SU-DHL-6 (cell line): Measurements from ENCODE around the gene ITGA7.

ENCODE experiments used
- H2AFZ ChIP-seq: fragments of 200-600 bp; sonication (generic); 2 replicates; pipeline ENCODE4 v1.6.1; 2014; ENCODE audit warnings: low read depth, mild to moderate bottlenecking, moderate library complexity, mixed read lengths, antibody characterized with exemption, low read length; ENCODE audit not compliant: severe bottlenecking
- H3F3A ChIP-seq: fragments of 200-600 bp; shearing (Covaris generic); 2 replicates; pipeline ENCODE4 v1.6.0; 2016; ENCODE audit warnings: antibody characterized with exemption, mild to moderate bottlenecking; ENCODE audit not compliant: insufficient read depth
- H3K27ac ChIP-seq: fragments of 200-600 bp; sonication (generic); 2 replicates; pipeline ENCODE4 v1.5.1; 2016; ENCODE audit warnings: low read depth, mild to moderate bottlenecking, low read length, moderate library complexity, mixed read lengths
- H3K27me3 ChIP-seq: fragments of 200-600 bp; sonication (generic), shearing (Covaris generic); 2 replicates; pipeline ENCODE4 v1.6.0; 2014; ENCODE audit warnings: mild to moderate bottlenecking, low read length
- H3K36me3 ChIP-seq: fragments of 200-600 bp; sonication (generic); 2 replicates; pipeline ENCODE4 v1.6.1; 2014; ENCODE audit warnings: mild to moderate bottlenecking, low read length, mixed read lengths
- H3K4me2 ChIP-seq: fragments of 300-600, 200-600 bp; shearing (Covaris generic), sonication (generic); 2 replicates; pipeline ENCODE4 v1.6.0; 2014; ENCODE audit warnings: low read length, low read depth, mild to moderate bottlenecking; ENCODE audit not compliant: poor library complexity, severe bottlenecking
- H3K4me3 ChIP-seq: fragments of 200-600 bp; sonication (generic); 2 replicates; pipeline ENCODE4 v1.5.1; 2014; ENCODE audit warnings: antibody characterized with exemption, low read length, mild to moderate bottlenecking, mixed read lengths; ENCODE audit not compliant: insufficient read depth, poor library complexity, severe bottlenecking
- H3K79me2 ChIP-seq: fragments of 200-600 bp; sonication (generic); 2 replicates; pipeline ENCODE4 v1.6.1; 2014; ENCODE audit warnings: mild to moderate bottlenecking, low read length, moderate library complexity; ENCODE audit not compliant: insufficient read depth
- H3K9ac ChIP-seq: fragments of 200-600 bp; sonication (generic); 2 replicates; pipeline ENCODE4 v1.7.0; 2014; ENCODE audit warnings: mild to moderate bottlenecking, low read length
- H3K9me2 ChIP-seq: fragments of 200-600 bp; sonication (generic); replicated peaks from 2 replicates; pipeline ENCODE4 v1.6.1; 2014; ENCODE audit warnings: low read length; ENCODE audit not compliant: insufficient read depth
- H3K9me3 ChIP-seq: fragments of 200-600 bp; sonication (generic); 2 replicates; pipeline ENCODE4 v1.6.1; 2014; ENCODE audit warnings: low read length, mixed read lengths; ENCODE audit not compliant: insufficient read depth
- H4K20me1 ChIP-seq: fragments of 200-600 bp; sonication (generic); 2 replicates; pipeline ENCODE4 v1.6.1; 2014; ENCODE audit warnings: low read depth, mild to moderate bottlenecking, antibody characterized with exemption, low read length, moderate library complexity, mixed read lengths
- CTCF ChIP-seq: fragments of 200-600 bp; sonication (generic); IDR thresholded peaks from one replicate; pipeline ENCODE4 v1.5.1; 2017; ENCODE audit warnings: antibody characterized with exemption, mild to moderate bottlenecking, low read length, moderate library complexity; ENCODE audit not compliant: insufficient read depth, poor library complexity, severe bottlenecking
- EZH2phosphoT487 ChIP-seq: fragments of 200-600 bp; sonication (generic), shearing (Covaris generic); conservative IDR thresholded peaks from 2 replicates; pipeline ENCODE4 v1.6.1; 2018; ENCODE audit warnings: mild to moderate bottlenecking, antibody characterized with exemption, low read length, moderate library complexity, mixed read lengths

The ITGA7 gene

GRCh38 chr12:55722948-55723347 lies 15.2 kb upstream of the ITGA7 start:
- Histone ChIP-seq H3K27me3 (no peaks in the 10 kb centered on the region), H3K4me3 (no peak overlapping the region), H3K9me2 (no peaks in the 10 kb centered on the region), H4K20me1 (no peaks in the 10 kb centered on the region), H3K79me2 (0 out of 2 replicates have a peak, but pooled peaks cover under 1% of the 10 kb centered on the region), H3K27ac (no peak overlapping the region), H3K36me3 (no peaks in the 10 kb centered on the region), H3K9me3 (no peaks in the 10 kb centered on the region), H3F3A (peaks cover 14% of the 10 kb centered on the region), H2AFZ (no peak overlapping the region), H3K9ac (no peak overlapping the region), H3K4me2 (no peak overlapping the region)
- TF ChIP-seq CTCF (no peak), EZH2phosphoT487 (no peak)

DNA sequence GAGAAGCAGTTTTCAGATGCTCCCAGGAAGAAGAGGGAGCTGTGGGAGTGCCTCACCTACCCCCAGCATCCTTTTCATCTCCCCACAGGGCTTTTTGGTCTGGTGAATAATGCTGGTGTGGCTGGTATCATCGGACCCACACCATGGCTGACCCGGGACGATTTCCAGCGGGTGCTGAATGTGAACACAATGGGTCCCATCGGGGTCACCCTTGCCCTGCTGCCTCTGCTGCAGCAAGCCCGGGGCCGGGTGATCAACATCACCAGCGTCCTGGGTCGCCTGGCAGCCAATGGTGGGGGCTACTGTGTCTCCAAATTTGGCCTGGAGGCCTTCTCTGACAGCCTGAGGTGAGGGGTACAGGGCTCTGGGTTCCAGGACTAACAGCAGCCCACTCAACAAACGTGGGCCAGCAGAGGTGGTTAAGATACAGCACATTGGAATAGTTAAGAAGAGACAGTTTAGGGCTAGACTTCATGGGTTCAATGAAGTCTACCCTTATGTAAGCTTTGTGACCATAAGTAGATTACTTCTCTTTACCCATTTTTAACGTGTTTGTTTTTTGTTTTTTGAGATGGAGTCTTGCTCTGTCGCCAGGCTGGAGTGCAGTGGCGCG lies 14.0 kb upstream of the ITGA7 start:
- Histone ChIP-seq H3K36me3 (no peaks in the 10 kb centered on the region), H3K4me2 (no peak overlapping the region), H4K20me1 (no peaks in the 10 kb centered on the region)

DNA sequence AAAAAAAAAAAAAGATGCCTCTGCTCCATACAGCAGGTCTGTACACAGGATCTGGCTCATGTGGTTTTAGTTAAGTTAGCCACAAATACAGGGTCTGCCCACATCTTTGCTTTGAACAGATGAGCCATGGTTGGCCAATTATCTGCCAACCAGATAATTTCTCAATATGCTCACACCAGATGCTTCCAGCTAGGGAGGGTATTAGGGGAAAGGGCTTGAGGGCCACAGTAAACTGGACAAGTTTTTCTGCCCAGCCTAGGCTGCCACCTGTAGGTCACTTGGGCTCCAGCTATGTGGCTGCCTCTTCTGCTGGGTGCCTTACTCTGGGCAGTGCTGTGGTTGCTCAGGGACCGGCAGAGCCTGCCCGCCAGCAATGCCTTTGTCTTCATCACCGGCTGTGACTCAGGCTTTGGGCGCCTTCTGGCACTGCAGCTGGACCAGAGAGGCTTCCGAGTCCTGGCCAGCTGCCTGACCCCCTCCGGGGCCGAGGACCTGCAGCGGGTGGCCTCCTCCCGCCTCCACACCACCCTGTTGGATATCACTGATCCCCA lies 13.3 kb upstream of the ITGA7 start:
- no peaks in the 10 kb centered on the region for H3K79me2 ChIP-seq
- no peak overlapping the region for H2AFZ ChIP-seq
- TF ChIP-seq EZH2phosphoT487 (no peak), CTCF (no peak)
- no peaks in the 10 kb centered on the region for H4K20me1 ChIP-seq
- no peak overlapping the region for H3K9ac ChIP-seq
- H3K27me3 ChIP-seq: no peaks in the 10 kb centered on the region
- no peak overlapping the region for H3K4me3 ChIP-seq
- H3K27ac ChIP-seq: no peak overlapping the region
- no peaks in the 10 kb centered on the region for H3K36me3 ChIP-seq
- peaks cover 10% of the 10 kb centered on the region for H3F3A ChIP-seq
- H3K4me2 ChIP-seq: no peak overlapping the region
- no peaks in the 10 kb centered on the region for H3K9me2 ChIP-seq
- no peaks in the 10 kb centered on the region for H3K9me3 ChIP-seq

More for the DNA sequence above, 14.0 kb upstream of the ITGA7 start:
- no peaks in the 10 kb centered on the region for H3K9me3 ChIP-seq
- H3K4me3 ChIP-seq: no peak overlapping the region
- no peaks in the 10 kb centered on the region for H3K79me2 ChIP-seq
- no peaks in the 10 kb centered on the region for H3K27me3 ChIP-seq
- H3F3A ChIP-seq: peaks cover 10% of the 10 kb centered on the region
- H3K9ac ChIP-seq: no peak overlapping the region
- H3K27ac ChIP-seq: no peak overlapping the region
- TF ChIP-seq EZH2phosphoT487: no peak
- no peak for TF ChIP-seq CTCF
- no peaks in the 10 kb centered on the region for H3K9me2 ChIP-seq
- H2AFZ ChIP-seq: no peak overlapping the region
